GM23338 (cell line): ENCODE measurements around the gene SCG2. TPM values are rescaled to one million over a fixed set of nuclear protein-coding genes. Genes with fewer than 3 reads are reported as not detected.

ENCODE experiments used
- ATAC-seq: fragments of 200-7000 bp; cut with Tn5 transposase; 3 replicates; pipeline ENCODE4 v1.9.1; 2020
- DNase-seq: peaks from one replicate; pipeline ENCODE4 v3.0.0-alpha.2; 2015; ENCODE audit warnings: low spot score
- H2AFZ ChIP-seq: fragments of 200-600 bp; sonication (generic); 2 replicates; pipeline ENCODE4 v1.8.0; 2016; ENCODE audit warnings: antibody characterized with exemption, mild to moderate bottlenecking, moderate library complexity
- H3F3A ChIP-seq: fragments of 200-600 bp; sonication (generic); replicated peaks from 2 replicates; pipeline ENCODE4 v1.8.0; 2017; ENCODE audit warnings: antibody characterized with exemption, mixed run types, low read depth
- H3K27ac ChIP-seq: fragments of 200-600 bp; sonication (generic); 2 replicates; pipeline ENCODE4 v1.6.1; 2016; ENCODE audit warnings: low read depth
- H3K27me3 ChIP-seq: fragments of 200-600 bp; sonication (generic); 2 replicates; pipeline ENCODE4 v1.8.0; 2016; ENCODE audit warnings: mild to moderate bottlenecking, mixed run types, moderate library complexity; ENCODE audit not compliant: insufficient read depth
- H3K36me3 ChIP-seq: fragments of 200-600 bp; sonication (generic); 2 replicates; pipeline ENCODE4 v1.8.0; 2016; ENCODE audit warnings: mild to moderate bottlenecking; ENCODE audit not compliant: insufficient read depth
- H3K4me1 ChIP-seq: fragments of 200-600 bp; sonication (generic); 2 replicates; pipeline ENCODE4 v1.8.0; 2016; ENCODE audit warnings: mild to moderate bottlenecking, moderate library complexity; ENCODE audit not compliant: insufficient read depth
- H3K4me2 ChIP-seq: fragments of 200-600 bp; sonication (generic); 2 replicates; pipeline ENCODE4 v1.7.1; 2017; ENCODE audit warnings: mixed run types
- H3K4me3 ChIP-seq: fragments of 200-600 bp; sonication (generic); 2 replicates; pipeline ENCODE4 v1.6.1; 2016; ENCODE audit warnings: mixed run types
- H3K79me2 ChIP-seq: fragments of 200-600 bp; sonication (generic); replicated peaks from 2 replicates; pipeline ENCODE4 v1.8.0; 2017; ENCODE audit warnings: mild to moderate bottlenecking; ENCODE audit not compliant: insufficient read depth
- H3K9me2 ChIP-seq: fragments of 200-600 bp; sonication (generic); 2 replicates; pipeline ENCODE4 v1.8.0; 2017; ENCODE audit not compliant: insufficient read depth
- H4K20me1 ChIP-seq: fragments of 200-600 bp; sonication (generic); replicated peaks from 2 replicates; pipeline ENCODE4 v1.8.0; 2017; ENCODE audit warnings: mild to moderate bottlenecking; ENCODE audit not compliant: insufficient read depth
- H3K27ac Mint-ChIP-seq: 2 replicates; pipeline ENCODE4 v1.8.0; 2020; ENCODE audit warnings: inconsistent platforms, mild to moderate bottlenecking, moderate library complexity, mixed read lengths
- H3K27me3 Mint-ChIP-seq: 3 replicates; pipeline ENCODE4 v1.8.0; 2022; ENCODE audit warnings: low read depth, mild to moderate bottlenecking, moderate library complexity, mixed read lengths, inconsistent platforms; ENCODE audit not compliant: insufficient read depth, poor library complexity
- H3K36me3 Mint-ChIP-seq: 3 replicates; pipeline ENCODE4 v1.8.0; 2021; ENCODE audit warnings: low read depth, mild to moderate bottlenecking, inconsistent platforms, moderate library complexity, mixed read lengths
- H3K4me1 Mint-ChIP-seq: 3 replicates; pipeline ENCODE4 v1.8.0; 2020; ENCODE audit warnings: mild to moderate bottlenecking, inconsistent platforms, mixed read lengths
- H3K4me3 Mint-ChIP-seq: 3 replicates; pipeline ENCODE4 v1.8.0; 2021; ENCODE audit warnings: moderate library complexity, mild to moderate bottlenecking, inconsistent platforms, mixed read lengths
- H3K9me3 Mint-ChIP-seq: 3 replicates; pipeline ENCODE4 v1.8.0; 2020; ENCODE audit warnings: moderate library complexity, mild to moderate bottlenecking, inconsistent platforms, mixed read lengths
- CTCF ChIP-seq, 2 experiments: fragments of 200-600 bp in 1 of 2; sonication (generic) in 1 of 2; conservative IDR thresholded peaks; 2 replicates each; pipeline versions ENCODE4 v1.5.1 to v1.6.1; 2016 to 2017; ENCODE audit warnings: antibody characterized with exemption in 2 of 2, low read depth in 2 of 2, mild to moderate bottlenecking in 2 of 2, moderate library complexity in 1 of 2
- ETS1 ChIP-seq: IDR thresholded peaks from 2 replicates; pipeline ENCODE4 v1.6.1; 2016; ENCODE audit warnings: antibody characterized with exemption
- EZH2 ChIP-seq: fragments of 200-600 bp; sonication (generic); IDR thresholded peaks from one replicate; pipeline ENCODE4 v1.8.0; 2017; ENCODE audit warnings: antibody characterized with exemption, mild to moderate bottlenecking, low read depth; ENCODE audit not compliant: unreplicated experiment
- EZH2phosphoT487 ChIP-seq: fragments of 200-600 bp; sonication (generic); IDR thresholded peaks from one replicate; pipeline ENCODE4 v1.8.1; 2018; ENCODE audit warnings: antibody characterized with exemption; ENCODE audit not compliant: unreplicated experiment
- JUNB ChIP-seq: IDR thresholded peaks from one replicate; pipeline ENCODE4 v1.6.1; 2016; ENCODE audit warnings: antibody characterized with exemption; ENCODE audit not compliant: unreplicated experiment
- POLR2AphosphoS5 ChIP-seq: IDR thresholded peaks from 2 replicates; pipeline ENCODE4 v1.6.1; 2016; ENCODE audit warnings: antibody characterized with exemption, low read depth
- ZNF114 ChIP-seq: fragments of 250-450 bp; sonication (Bioruptor Pico); IDR thresholded peaks from 2 replicates; pipeline ENCODE4 v1.5.0; 2020; ENCODE audit warnings: mild to moderate bottlenecking, moderate library complexity
- ZNF331 ChIP-seq: fragments of 250-450 bp; sonication (Bioruptor Pico); IDR thresholded peaks from 2 replicates; pipeline ENCODE4 v1.5.0; 2020; ENCODE audit warnings: low read depth, mild to moderate bottlenecking, moderate library complexity
- ZNF462 ChIP-seq: fragments of 250-450 bp; sonication (Bioruptor Pico); IDR thresholded peaks from 2 replicates; pipeline ENCODE4 v1.5.0; 2020; ENCODE audit warnings: mild to moderate bottlenecking, moderate library complexity
- polyA plus RNA-seq: library from polyadenylated mRNA; unstranded; fragments of >200 nt; fragmentation: Nextera tagmentation; extraction: Ambion mirVana; gene quantifications from 2 replicates; pipeline ENCODE4 v1.2.1, GENCODE V29; 2016
- total RNA-seq: library from RNA; depleted of rRNA; stranded (reverse); fragments of >200 nt; shearing (Covaris generic); gene quantifications from 2 replicates; pipeline ENCODE4 v1.2.3, GENCODE V29; 2014

SCG2 gene
- total and polyA plus RNA-seq, 2 experiments from 2014 or later: 0.18 to 0.31 TPM

- no peak overlapping the region for H3K27ac Mint-ChIP-seq
- Histone ChIP-seq H2AFZ (no peak overlapping the region), H3K4me3 (no peak overlapping the region), H3F3A (no peaks in the 10 kb centered on the region), H3K27ac (no peak overlapping the region), H3K4me1 (peaks cover 4% of the 10 kb centered on the region), H3K4me2 (no peak overlapping the region), H4K20me1 (no peaks in the 10 kb centered on the region), H3K9me2 (no peaks in the 10 kb centered on the region), H3K36me3 (no peaks in the 10 kb centered on the region), H3K79me2 (no peaks in the 10 kb centered on the region), H3K27me3 (no peaks in the 10 kb centered on the region)
- H3K4me3 Mint-ChIP-seq: no peak overlapping the region
- peaks cover 21% of the 10 kb centered on the region for H3K4me1 Mint-ChIP-seq
- DNase-seq: no peak
- H3K36me3 Mint-ChIP-seq: peaks cover 2% of the 10 kb centered on the region; the same call in 1 of the 3 replicates
- TF ChIP-seq ZNF331 (CRISPR knock-in tag) (no peak), EZH2phosphoT487 (no peak), CTCF (conservative IDR thresholded peaks at IDR 0.05; ENCODE audit: low read depth in 2 of 2) (no peak), ETS1 (no peak), ZNF462 (CRISPR knock-in tag) (no peak), JUNB (no peak), ZNF114 (CRISPR knock-in tag) (no peak), POLR2AphosphoS5 (no peak), EZH2 (no peak)
- ATAC-seq: no peak
- no peaks in the 10 kb centered on the region; the same call in 2 of the 3 replicates for H3K9me3 Mint-ChIP-seq
- peaks cover 7% of the 10 kb centered on the region for H3K27me3 Mint-ChIP-seq
These were observed 46.6 kb upstream of the SCG2 start for GRCh38 chr2:223648755-223649154.
